ENCODE data around the gene PARG.

PARG gene

DNA sequence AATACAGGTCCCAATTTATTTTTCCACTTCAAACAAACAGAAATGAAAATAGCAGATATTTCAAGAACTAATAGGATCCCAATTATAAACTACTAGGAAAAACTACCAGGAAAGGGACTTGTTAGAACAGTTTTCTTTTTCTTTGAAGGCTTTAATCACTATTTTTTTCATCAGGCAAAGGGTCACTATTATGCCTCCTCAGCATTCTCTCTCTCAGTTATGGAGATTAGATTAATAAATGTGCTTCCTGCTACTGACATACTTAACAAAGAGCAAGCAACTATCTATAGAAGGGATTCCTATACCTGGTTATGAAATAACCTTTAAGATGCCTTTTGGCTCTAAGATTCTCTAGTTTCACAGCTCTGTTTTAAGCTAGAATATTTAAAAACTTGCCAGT is 108.7 kb downstream of the PARG start:
- TF ChIP-seq CTCF (IDR thresholded peaks at IDR 0.05; ENCODE audit: control insufficient read depth, extremely low read depth, insufficient read depth) = no peak
- DNase-seq (ENCODE audit: low read depth) = no peak
- no peak overlapping the region for H3K4me3 ChIP-seq (ENCODE audit: low read depth, low read length)

DNA sequence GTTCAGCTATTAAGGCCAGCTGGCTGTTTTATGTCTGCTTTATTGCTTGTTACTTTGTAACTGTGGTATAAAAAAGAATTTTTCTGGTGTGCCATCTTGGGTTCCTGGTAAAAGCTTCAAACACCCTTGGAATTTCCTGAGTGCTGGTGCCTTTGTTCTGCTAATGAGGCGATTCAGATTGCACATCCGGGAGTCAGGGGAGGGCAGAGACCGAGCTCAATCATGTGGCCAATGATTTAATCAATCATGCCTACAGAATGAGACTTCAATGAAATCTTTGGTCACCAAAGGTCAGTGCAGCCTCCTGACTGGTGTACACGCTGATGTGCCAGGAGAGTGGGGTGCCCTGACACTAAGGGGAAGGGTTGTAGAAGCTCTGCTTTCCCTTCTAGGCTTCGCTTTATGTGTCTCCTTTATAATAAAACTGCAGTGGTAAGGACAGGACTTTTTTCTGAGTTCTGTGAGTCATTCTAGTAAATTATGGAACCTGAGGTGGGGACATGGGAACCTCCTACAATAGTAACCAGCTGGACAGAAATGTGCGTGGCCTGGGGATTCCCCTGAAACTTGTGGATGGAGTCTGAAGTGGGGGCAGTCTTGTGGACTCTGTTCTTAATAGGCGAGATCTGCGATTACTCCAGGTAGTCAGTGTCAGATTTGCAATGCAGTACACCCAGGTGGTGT is 110.3 kb downstream of the PARG start:
- no peak for DNase-seq (ENCODE audit: low read depth)
- TF ChIP-seq CTCF (IDR thresholded peaks at IDR 0.05; ENCODE audit: control insufficient read depth, extremely low read depth, insufficient read depth) = no peak
- H3K4me3 ChIP-seq (ENCODE audit: low read depth, low read length) = no peak overlapping the region

GRCh38 chr10:49830846-49831245 is 111.0 kb downstream of the PARG start:
- H3K4me3 ChIP-seq (ENCODE audit: low read depth, low read length) = no peak overlapping the region
- DNase-seq (ENCODE audit: low read depth) = no peak
- no peak for TF ChIP-seq CTCF (IDR thresholded peaks at IDR 0.05; ENCODE audit: control insufficient read depth, extremely low read depth, insufficient read depth)

- no peak for TF ChIP-seq CTCF (IDR thresholded peaks at IDR 0.05; ENCODE audit: control insufficient read depth, extremely low read depth, insufficient read depth)
- no peak for DNase-seq (ENCODE audit: low read depth)
- no peak overlapping the region for H3K4me3 ChIP-seq (ENCODE audit: low read depth, low read length)
Observed at GRCh38 chr10:49830016-49830415, 111.8 kb downstream of the PARG start.

GRCh38 chr10:49827297-49827696 is 114.5 kb downstream of the PARG start:
- no peak for TF ChIP-seq CTCF (IDR thresholded peaks at IDR 0.05; ENCODE audit: control insufficient read depth, extremely low read depth, insufficient read depth)
- no peak for DNase-seq (ENCODE audit: low read depth)
- no peak overlapping the region for H3K4me3 ChIP-seq (ENCODE audit: low read depth, low read length)

- no peak for DNase-seq (ENCODE audit: low read depth)
- TF ChIP-seq CTCF (IDR thresholded peaks at IDR 0.05; ENCODE audit: control insufficient read depth, extremely low read depth, insufficient read depth) = no peak
- H3K4me3 ChIP-seq (ENCODE audit: low read depth, low read length) = no peak overlapping the region
Observed at GRCh38 chr10:49819234-49819958, 122.4 kb downstream of the PARG start.
